Limb (tissue), 2 donors: ENCODE measurements around the gene PRAC2.

Experiments
- DNase-seq, 2 donors: peaks; one replicate each; pipeline ENCODE4 v3.0.0-alpha.2; 2016; ENCODE audit errors: extremely low spot score in 2 of 2

Gene PRAC2

DNA sequence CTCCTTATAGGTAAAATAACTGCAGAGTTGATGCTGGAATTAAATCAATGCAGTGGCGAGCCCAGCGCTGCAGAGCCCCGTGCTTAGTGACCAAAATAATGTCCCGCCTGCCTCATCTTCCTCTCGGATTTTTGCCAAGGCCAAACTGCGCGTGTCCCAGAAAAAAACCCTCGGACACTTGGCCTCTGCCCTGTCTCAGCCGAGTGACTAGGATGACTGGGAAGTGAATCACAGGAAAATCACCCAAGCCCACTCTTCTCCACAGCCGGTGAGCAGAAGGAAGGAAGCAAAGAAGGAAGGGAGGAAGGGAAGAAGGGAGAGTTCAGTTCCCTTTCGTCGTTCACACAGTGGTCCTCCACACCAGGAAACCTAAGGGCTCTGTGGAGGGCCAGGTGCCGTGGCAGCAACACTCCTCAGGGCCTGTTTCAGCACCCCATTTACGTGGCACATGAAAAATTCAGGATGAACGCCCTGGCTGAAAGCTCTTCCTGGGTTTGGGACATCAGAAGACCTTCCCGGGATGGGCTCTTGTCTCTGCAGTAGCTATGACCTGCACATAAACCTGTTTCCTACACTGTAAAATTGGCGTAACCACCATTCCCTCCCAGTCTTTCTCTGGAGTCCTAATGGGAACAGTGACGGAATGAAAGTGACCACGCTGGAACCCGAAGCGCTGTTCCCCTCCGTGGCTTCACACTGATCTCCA, 31.0 kb downstream of the PRAC2 start:
- DNase-seq: no peak

GRCh38 chr17:48754500-48755261, 31.7 kb downstream of the PRAC2 start:
- DNase-seq: no peak

DNA sequence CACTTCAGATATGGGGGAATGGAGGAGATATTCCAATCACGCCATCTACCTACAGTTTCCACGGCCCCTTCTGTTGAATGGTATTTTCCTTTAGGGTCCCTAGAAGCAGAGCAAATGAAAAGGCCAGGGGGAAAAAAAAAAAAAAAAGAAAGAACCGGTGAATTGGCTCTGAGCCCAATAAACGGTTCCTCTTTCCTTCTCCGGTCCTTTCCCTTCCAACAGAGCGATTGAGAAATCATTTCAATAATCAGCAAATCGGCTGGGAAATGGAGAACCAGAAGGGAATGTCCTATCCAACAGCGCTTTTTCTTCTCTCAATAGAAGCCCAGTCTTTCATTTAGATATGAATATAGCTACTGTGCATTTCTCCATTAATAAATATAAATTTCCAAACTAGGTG, 32.4 kb downstream of the PRAC2 start:
- DNase-seq: no peak

GRCh38 chr17:48756830-48757251, 33.9 kb downstream of the PRAC2 start:
- no peak for DNase-seq

DNA sequence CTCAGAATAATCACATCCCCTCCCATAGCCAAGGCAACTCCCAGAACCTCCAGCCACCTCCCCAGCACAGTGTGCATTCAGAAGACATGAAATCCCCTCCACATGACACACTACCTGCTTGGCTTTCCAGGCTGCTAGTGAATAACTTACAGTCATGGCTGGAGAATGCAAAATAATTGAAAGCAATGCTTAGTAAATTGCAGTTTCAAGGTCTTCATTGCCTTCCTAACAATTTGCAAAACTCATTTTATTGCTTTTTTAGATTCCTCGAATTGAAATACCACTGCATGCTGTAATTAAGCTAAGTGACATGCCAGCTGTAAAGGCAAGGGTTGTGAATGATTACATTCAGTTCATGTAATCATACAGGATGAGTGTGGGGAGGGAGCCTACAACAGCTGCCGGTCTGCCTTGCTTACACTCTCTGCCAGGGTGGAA, 34.6 kb downstream of the PRAC2 start:
- DNase-seq: no peak

GRCh38 chr17:48759288-48759687, 36.3 kb downstream of the PRAC2 start:
- no peak for DNase-seq

- no peak for DNase-seq
These were observed 37.4 kb downstream of the PRAC2 start for GRCh38 chr17:48760411-48760810.

DNA sequence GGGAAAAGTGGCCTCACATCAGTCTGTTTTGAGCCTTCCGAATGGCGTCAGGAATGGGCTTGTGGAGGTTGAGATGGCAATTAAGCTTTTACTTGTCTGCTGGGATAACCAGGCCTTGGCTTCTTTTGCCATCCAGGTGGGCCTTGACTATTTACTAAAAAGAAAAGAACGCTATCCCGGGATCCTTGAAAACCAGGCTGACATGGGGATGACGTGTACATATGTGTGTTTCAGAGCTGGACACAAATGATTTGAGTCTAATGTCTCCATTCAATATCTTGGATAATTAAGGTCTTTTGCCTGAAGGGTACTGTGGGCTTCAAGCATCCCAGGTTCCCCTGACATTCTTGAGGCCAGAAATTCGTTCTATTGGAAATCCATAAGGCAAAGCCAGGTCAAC, 38.1 kb downstream of the PRAC2 start:
- no peak for DNase-seq

DNA sequence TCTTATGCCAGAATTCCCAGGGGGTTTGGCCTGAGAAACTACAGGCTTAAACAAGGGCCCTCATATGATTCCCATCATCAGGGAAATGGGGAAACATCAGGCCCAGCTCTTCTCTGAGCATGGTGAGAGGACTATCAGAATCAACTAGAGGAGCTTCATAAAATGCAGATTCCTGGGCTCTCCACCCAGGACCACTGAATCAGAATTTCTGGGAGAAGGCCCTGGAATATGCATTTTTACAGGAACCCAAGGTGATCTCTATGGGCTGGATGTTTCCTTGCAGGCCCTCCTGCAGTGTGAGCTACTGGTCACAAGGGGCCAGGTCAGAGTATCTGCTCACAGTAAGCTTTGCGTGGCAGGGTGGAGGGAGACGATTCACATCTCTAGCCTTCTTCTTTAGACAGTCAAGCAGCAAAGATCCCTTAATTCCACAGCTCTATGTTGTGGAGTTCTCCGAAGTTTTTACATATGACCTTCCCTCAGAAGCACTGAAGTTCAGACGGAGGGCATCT, 44.3 kb downstream of the PRAC2 start:
- DNase-seq: no peak

DNA sequence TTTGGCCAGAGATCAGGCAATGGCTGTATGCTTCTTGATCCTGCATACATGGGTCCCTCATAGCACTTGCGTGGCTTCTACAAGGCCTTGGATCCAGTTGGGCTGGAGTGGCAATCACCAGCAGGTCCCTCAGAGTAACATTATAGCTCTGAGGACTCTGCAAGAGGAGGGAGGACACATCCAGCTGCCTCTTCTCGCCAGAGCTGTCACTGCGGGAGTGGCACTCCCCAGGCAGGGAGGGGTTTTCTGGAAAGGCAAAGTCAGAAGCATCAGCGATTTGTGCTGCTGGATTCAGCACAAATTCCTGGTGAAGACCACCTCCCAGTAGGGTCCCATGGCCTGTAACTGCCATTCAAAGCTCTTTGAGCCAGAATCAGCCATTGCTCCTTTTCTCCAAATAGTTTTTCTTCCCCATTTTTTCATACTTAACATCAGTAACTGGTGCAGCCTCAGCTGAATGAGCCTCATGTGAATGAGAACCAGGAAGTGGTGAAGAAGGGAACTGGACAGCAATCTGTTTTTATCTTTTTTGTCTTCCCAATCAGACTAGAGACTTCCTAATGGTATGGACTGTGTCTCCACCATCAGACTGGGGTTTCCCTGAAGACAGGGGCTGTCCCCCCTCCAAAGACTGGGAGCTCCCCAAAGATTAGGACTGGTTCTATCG, 46.2 kb downstream of the PRAC2 start:
- no peak for DNase-seq

DNA sequence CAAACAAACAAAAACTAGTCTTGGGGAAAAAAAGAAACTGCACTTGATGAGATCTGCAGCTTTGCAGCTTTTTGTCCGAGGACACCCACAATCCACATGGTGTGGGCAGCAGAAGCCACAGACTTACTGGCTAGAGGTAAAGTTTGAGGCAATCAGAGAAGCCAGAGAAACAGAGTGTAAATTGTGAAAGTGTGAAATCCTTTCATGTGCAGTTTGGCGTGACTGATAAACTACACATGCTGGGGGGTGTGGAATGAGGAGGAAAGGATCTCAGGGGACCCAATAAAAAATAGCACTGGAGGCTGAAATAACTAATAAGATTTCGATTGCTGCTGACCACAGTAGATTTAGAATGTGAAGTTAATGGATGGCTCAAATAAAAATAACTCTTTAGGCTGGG, 48.0 kb downstream of the PRAC2 start:
- DNase-seq: no peak

GRCh38 chr17:48773245-48773644, 50.3 kb downstream of the PRAC2 start:
- DNase-seq: no peak
